ENCODE data around the gene TTC16.

DNA sequence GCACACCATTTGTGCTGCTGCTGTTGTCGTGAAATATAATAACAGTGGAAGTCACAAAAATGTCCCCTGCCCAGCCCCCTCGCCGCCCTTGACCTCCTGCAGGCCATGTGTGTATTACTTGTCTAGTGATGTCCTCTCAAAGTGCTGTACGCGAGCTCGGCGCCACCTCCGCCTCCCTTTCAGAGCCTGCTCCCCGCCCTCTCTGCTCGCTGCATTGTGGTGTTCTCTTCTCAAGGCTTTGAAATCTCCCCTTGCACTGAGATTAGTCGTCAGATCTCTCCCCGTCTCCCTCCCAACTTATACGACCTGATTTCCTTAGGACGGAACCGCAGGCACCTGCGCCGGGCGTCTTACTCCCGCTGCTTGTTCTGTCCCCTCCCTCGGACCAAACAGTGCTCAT is 23.8 kb upstream of the TTC16 start:
- TF ChIP-seq, protein P1, sequence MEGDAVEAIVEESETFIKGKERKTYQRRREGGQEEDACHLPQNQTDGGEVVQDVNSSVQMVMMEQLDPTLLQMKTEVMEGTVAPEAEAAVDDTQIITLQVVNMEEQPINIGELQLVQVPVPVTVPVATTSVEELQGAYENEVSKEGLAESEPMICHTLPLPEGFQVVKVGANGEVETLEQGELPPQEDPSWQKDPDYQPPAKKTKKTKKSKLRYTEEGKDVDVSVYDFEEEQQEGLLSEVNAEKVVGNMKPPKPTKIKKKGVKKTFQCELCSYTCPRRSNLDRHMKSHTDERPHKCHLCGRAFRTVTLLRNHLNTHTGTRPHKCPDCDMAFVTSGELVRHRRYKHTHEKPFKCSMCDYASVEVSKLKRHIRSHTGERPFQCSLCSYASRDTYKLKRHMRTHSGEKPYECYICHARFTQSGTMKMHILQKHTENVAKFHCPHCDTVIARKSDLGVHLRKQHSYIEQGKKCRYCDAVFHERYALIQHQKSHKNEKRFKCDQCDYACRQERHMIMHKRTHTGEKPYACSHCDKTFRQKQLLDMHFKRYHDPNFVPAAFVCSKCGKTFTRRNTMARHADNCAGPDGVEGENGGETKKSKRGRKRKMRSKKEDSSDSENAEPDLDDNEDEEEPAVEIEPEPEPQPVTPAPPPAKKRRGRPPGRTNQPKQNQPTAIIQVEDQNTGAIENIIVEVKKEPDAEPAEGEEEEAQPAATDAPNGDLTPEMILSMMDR (IDR thresholded peaks at IDR 0.05), result no peak
- TF ChIP-seq POLR2A (IDR thresholded peaks at IDR 0.05), result no peak
- TF ChIP-seq EP300 (IDR thresholded peaks at IDR 0.05), result no peak
- no peak for TF ChIP-seq POLR2AphosphoS5 (IDR thresholded peaks at IDR 0.05)

Data from sigmoid colon (tissue), 4 donors.